HG03159 (cell line): ENCODE measurements around the gene CFAP77.

ENCODE experiments used
- ATAC-seq: cut with Tn5 transposase; IDR thresholded peaks from one replicate; pipeline ENCODE4 v1.9.1; 2021; ENCODE audit warnings: mild to moderate bottlenecking, moderate library complexity; ENCODE audit not compliant: unreplicated experiment

Gene CFAP77

DNA sequence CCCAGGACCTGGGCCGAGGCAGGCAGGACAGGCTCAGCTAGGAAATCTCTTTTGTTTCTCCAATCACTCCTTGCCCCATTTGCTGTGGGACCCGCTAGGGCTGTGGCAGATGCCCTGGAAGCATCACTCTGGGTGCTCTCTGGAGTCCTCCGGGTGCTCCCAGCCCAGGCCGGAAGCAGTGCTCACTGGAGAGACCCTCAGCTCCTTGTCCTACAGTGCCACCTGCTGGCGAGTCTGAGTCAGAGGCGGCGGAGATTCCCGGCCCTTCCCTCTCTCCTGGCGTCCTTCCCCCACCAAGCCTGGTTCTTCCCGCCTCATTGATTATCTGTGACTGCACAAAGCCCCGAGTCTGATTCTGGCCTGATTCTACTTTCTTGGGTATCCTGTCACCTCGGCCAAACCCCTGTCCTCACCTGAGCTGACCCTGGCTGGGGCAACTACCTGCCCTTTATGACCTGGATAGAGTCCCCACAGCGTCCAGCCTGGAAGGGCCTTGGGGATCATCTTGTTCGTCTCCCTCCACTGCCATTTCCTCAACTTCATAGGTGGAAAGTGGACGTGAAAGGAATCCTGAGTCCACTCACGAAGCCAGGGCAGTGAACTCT lies 165.1 kb downstream of the CFAP77 start:
- no peak for ATAC-seq

DNA sequence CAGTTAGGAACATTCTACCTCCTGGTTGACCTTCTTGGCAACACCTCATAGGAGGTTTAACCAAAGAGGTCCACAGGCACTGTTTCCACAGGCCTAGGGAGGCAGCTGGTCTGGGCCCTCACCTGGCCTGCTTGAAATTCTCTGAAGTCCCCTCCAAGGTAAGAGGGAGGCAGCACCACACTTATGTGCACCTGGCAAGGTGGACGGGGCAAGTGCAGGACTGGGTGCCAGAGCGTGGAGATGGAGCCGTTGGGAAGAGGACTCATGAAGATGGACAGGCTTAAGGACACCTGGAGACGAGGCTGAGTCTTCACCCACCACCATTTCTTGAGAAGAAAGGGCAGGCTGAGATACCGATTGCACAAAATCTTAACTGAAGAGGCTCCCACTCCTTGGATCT lies 165.8 kb downstream of the CFAP77 start:
- ATAC-seq, result no peak

DNA sequence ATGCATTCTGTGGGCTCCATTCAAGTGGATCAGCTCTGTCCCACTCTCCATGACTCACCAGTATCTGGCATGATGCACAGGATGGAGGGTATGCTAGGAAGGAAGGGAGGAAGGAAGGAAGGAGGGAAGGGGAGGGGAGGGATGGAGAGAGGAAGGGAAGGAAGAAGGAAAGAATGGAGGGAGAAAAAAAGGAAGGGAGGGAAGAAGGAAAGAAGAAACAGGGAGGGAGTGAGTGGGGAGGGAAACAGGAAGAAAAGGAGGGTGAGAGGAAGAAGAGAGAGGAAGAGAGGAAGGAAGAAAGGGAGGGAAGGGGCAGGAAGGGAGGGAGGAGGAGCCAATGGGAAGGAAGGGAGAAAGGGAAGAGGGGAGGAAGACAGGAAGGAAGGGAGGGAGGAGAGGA lies 167.1 kb downstream of the CFAP77 start:
- ATAC-seq, result no peak

DNA sequence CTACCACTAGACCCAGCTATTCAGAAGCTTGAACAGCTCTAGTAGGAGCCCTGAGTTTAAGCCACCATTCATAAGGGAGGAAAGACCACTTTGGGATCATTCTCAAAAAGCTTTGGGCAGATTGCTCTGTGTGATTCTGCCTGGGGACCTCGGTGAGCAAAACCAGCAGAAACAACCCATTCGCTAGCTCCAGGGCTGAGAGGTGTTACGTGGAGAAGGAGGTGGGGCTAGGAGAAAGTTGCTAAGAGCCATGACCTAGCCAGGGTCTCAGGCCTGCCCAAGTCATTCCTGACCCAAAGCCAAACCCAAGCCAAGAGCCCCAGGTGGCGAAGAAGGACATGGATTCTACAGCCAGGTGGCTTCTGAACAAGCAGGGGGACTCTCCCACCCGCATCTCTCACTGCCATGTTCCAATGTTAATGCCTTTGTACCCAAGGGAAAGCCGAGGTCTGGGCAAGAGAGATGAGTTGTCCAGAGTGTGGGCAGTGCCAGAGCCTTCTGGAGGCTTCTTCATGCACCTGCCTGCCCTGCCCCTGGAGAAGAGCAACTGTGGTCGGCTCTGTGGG lies 168.4 kb downstream of the CFAP77 start:
- no peak for ATAC-seq

DNA sequence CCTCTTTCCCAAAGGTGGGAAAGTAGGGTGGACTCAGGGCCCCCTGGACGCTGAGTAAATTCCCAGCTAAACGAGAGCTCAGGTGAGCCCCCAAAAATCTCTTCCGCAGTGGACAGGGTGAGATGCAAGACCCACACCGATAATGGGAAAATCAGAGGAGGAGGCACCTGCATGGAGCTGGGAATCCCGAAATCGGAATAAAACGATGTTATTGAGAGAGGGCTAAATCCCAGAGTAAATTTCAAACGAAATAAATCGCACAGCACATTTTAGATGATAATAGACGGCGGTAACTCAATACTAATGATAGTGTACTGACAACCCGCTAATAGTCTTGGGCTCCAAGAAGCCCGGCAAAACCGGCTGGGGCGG lies 169.4 kb downstream of the CFAP77 start:
- no peak for ATAC-seq

DNA sequence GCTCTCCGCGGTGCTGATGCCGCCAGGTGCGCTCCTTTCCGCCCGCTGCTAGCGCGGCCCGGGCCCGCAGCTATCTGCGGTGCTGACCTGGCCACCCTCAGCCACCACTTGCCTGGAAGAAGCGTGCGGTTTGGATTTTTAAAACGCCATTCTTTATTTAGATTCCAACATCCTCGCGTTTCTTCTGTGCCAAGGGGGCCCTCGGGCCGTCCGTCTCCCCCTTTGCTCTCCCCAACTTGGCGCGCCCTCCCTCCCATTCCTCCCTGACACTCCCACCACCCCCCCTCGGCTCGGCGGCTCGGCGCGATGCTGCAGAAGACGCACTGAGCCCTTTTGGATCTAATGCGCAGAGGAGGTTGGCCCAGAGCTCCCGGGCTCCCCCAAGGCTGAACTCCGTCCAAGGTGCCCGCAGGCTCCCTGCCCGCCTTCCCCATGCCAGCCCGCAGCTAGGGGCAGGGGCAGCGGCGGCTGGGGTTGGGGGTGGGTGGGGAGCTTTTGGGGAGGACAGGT lies 172.3 kb downstream of the CFAP77 start, which contains the start of gene BARHL1:
Gene BARHL1, plus strand, starts transcription at position 331 of the 510 bp plus-strand sequence. CDS start 192 bp downstream, outside the sequence.
- ATAC-seq, result no peak

DNA sequence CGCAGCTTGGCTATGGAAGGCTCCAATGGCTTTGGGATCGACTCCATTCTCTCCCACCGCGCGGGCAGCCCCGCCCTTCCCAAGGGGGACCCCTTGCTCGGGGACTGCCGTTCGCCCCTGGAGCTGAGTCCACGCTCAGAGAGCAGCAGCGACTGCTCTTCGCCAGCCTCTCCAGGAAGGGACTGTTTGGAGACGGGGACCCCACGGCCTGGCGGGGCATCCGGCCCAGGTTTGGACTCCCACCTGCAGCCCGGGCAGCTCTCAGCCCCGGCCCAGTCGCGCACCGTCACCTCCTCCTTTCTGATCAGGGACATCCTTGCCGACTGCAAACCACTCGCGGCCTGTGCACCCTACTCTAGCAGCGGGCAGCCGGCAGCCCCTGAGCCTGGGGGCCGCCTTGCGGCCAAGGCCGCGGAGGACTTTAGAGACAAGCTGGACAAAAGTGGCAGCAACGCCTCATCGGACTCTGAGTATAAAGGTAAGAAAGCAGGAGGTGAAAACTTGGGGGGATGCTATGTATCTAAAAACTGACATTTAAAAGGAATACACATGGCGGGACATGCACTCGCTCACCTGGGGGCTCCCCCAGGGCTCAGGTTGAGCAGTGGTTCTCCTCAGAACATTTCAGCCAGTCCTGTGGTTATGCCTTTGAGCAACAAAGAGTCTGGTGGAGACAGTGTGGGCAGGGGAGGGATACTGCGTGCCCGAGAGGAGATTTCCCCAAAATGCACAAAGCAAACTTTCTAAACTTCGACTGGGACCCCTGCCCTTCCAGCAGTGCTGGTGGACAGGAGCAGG lies 173.0 kb downstream of the CFAP77 start:
- ATAC-seq, result no peak

DNA sequence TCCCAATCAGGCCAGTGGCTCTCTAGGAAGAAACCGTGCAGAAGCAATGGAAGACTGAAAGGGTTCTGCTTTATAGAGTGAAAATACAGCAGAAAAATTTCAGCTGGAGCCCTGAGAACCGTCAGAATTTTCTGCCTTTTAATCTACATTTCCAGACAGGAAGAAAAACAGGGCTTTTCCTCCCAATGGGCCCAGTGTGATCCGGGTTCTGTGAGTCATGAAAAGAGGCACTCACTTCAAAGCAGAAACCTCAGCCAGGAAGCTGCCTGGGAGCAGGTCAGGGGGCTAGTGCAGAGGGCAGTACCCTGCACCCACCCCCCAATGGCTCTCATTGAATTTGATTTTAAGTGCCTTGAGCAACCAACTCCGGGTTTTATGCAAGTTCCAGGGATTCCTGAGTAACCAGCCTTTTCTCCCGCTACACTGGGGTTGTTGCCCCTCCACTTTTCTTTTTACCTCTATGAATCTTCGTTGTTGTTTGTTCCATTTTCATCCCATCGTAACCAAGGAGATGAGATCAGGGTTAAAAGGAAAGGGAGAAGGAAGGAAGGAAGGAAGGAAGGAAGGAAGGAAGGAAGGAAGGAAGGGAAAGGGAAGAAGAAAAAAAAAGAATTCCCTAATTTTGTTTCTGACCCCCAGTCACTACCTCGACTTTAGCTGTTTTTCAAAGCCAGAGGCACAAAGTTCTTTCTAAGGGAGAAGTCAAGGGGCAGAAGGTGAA lies 173.7 kb downstream of the CFAP77 start:
- no peak for ATAC-seq

DNA sequence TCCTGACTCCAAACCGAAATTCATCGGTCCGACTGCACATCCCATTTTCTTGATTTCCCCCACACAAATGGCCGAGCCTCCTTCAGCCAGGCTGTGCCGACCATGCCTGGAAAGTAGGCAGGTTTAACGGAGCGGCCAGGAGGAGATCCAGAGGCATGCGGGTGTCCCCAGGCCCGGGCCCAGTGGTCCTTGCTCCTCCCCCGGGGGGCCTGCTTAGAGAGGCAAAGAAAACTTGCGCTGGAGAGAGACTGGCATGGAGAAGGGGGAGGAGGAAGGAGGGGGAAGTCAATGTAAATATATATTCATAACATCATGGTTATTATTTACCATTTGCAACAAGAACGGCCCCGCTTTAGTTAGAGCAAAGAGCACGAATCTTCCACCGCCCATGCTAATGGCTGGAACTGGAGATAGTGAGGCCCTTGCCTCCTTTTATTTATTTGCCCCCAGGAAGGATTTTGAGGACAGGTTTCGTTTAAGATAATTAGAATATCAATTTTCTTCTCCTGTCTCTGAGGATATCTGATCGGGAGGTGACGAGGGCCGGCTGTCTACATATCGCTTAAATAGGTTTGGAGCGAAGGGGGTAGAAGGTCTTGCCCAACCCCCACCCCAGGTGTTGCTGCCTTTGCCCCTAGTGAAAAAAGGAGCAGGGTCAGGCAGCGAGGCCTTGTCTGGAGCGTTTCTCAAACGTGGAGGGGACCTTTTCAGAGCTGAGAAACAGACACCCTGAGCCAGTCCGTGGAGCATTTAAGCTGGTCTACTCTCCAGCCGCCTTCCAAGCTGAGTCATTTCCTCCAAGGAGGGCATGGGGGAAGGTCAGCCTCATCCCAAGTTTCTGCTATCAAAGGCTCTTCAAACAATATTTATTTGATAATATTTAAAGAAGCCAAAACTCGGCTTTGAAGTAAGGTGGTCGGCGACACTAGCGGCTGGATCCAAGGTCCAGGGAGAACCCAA lies 174.9 kb downstream of the CFAP77 start:
- no peak for ATAC-seq

DNA sequence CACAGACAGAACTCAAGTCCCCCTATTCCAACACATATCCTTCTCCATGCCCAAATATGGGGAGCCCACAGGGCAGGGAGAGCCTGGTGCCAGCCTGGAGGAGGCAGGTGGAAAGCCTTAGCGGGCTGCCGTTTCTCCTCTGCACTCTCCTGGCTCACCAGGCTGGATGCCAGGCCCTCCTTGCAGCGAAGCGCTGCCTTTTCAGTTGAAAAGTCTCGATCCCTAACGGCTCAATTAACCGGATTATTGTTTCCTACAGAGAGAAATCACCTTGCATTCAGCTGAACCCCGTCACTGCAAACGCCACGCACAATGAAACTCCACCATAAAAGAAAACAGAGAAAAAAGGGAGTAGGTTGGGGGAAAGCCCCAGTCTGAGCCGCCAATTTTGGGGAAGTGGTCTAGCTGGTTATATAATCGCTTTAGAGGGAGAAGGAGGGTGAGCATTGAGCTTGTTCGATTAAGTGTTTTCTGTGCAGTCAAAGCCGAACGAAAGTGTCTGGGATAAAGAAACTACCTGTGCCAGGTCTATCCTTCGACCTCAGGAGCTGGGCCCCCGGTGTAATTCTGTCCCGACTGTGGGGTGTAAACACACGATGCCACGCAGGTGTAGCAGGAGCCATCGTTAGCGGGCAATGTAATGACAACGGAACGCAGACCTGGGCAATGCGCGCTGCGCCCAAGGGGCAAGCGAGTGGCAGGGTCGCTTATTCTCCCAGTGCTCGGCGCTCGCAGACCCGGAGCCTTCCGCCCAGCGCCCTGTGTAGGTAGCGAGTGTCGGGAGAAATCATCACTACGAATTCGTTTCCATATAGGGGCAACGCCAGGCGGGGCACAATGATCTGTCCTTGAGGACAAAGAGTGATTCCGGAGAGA lies 176.2 kb downstream of the CFAP77 start:
- no peak for ATAC-seq

DNA sequence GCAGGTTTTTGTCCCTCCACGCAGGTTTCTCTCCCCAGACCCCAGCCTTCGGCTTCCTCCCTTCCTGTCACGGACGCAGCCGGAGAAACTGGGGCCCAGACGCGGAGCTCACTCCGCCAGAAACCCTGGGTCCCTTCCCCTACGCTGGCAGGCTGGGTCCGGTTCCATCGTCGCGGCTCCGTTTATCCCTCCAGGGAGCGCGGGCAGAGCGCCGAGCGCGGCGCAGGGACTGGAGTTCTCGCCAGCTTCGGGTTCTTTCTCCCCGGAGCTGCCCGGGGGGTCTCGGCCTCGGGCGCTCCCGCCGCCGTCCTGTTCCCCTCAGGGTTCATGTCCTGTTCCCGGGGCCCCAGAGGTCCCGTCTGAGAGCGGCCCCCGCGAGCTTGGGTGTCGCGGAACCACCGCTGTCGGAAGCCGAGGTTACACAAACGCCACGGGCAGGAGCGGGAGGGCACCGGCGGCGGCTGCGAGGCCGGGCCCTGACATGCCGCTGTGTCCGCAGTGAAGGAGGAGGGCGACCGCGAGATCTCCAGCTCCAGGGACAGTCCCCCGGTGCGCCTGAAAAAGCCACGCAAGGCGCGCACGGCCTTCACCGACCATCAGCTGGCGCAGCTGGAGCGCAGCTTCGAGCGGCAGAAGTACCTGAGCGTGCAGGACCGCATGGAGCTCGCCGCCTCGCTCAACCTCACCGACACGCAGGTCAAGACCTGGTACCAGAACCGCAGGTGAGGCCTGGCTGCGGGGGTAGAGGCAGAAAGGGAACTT lies 177.0 kb downstream of the CFAP77 start:
- ATAC-seq, result no peak

DNA sequence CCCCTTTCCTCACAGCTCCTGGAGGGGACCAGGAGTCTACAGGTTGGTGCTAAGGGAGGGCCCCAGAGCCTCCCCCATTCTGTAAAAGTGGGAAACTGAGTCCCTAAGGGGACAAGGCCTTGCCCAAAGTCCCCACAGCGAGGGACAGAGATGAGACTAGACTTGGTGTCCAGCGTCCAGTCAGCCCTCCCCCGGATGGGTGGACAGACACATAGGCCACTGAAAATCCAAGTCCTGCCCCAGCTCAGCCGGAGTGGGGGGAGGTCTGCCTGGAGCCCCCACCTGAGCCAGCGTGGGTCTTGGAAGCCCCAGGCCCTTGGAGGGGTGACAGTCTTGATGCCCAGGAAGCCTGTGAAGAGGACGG lies 177.6 kb downstream of the CFAP77 start:
- ATAC-seq, result no peak

DNA sequence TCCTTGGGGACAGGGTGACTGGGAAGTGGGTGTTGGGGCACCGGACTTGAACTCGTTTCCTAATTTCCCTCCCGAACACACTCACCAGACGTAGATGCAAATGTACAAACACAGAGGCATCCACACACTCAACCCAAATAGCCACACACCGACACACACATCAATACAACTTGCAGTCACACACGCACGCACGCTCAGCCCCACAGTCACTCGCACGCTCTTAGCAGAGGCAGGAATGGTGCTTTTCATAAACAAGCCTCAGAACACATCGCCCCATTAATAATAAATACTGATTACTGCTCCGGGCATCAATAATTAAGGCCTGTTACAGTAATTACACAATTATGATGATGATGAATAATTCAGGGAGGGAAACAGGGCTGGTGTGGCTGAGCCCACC lies 178.1 kb downstream of the CFAP77 start:
- ATAC-seq, result no peak

DNA sequence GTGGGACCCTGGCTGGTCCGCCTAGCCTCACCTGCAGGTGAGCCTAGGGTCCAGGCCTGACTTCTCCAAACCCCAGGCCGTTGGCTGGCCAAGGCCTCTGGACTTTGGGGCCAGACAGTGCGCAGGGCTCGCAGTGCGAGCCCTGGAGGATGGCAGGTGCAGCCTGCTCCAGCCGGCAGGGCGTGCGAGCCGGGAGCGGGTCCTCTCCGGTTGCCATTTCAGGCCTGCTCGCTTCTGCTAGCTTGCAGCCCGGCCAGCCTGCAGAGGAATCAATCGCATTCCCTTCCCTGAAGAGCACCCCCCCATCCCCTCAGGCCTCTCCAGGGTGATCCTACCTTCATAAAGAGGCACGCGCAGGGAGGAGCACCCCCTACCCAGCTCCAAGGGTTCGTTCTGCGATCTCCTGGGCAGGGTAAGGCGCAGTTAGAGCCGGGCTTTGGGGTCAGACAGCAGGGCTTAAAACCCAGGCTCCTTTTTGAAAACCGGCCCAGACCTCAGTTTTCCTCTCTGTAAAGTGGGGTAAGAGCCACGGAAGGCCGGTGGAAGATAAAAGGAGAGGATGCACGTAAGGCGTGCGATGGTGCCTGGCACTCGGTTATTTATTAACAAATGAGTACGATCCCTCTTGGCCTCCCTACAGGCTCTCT lies 178.6 kb downstream of the CFAP77 start:
- ATAC-seq, result no peak

DNA sequence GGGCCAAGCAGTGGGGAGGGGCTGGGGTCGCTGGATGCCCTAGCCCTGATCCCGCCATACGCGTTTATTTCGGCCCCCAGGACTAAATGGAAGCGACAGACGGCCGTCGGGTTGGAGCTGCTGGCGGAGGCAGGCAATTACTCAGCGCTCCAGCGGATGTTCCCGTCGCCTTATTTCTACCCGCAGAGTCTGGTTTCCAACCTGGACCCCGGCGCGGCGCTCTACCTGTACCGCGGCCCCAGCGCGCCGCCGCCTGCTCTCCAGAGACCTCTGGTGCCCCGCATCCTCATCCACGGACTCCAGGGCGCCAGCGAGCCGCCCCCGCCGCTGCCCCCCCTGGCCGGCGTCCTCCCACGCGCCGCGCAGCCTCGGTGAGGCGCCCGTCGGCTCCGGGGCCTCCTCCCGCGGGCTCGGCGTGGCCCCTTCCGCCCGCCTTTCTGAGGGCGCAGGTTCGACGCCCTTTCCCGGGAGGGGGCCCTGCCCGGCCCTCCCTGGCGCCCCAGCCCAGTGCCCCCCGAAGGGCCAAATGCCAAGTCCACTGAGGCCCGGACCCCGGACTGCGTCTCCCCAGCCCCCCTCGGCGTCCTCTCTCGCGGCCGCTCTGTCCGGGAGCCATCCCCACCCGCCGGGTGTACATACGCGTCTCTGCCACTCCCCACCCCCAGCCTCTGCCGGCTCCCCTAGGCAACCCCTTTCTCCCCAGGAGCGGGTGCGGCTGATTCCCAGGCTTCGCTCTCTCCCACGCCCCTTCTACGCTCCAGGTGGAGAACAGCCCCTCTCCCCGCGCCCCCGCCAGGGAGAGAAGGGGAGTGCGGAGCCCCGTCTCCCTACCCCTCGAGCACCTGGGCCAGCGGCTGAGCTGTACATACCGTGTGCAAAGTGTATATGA lies 179.4 kb downstream of the CFAP77 start:
- no peak for ATAC-seq

DNA sequence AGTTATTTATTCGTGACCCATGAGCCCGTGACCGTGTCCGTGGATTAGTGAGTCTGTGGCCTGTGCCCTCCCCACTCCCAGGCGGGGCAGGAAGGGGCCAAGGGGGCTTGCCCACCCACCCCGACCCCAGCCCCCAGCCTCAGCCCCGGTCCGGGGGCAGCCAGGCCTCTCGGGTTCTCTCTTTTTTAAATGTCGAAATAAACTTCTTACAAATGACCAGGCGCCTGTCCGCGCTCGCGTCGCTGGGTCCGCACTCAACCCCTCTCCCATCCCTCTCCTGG lies 180.0 kb downstream of the CFAP77 start:
- ATAC-seq, result no peak
